Adrenal gland (tissue), 5 donors: ENCODE measurements around the gene TSPO.

Source experiments
- CTCF ChIP-seq, 6 experiments: fragments of 450-650 bp in 4 of 6; fragments of 200-600 bp in 2 of 6; sonication (generic) in 1 of 6; IDR thresholded peaks; 1 replicate in 5 of 6; 2 replicates in 1 of 6; pipeline versions ENCODE4 v1.5.1 to v1.8.0; 2016 to 2021; ENCODE audit warnings: antibody characterized with exemption in 6 of 6, mild to moderate bottlenecking in 2 of 6, moderate library complexity in 1 of 6
- POLR2A ChIP-seq, 2 donors: fragments of 450-650 bp; IDR thresholded peaks; one replicate each; pipeline ENCODE4 v1.6.1; 2017; ENCODE audit warnings: antibody characterized with exemption in 2 of 2, mild to moderate bottlenecking in 2 of 2, moderate library complexity in 1 of 2
- donor health status: DM: no; HTN: no; CAD: no.

GRCh38 chr22:43207849-43208702, 56.7 kb downstream of the TSPO start:
- no peak for TF ChIP-seq CTCF (IDR thresholded peaks at IDR 0.05)
- TF ChIP-seq POLR2A (IDR thresholded peaks at IDR 0.05) = no peak
